GM19239 (cell line): ENCODE data around the gene RYR2.
"Not testable (repeated sequence)": the region's sequence is repeated elsewhere in the genome, so short reads cannot be mapped to it uniquely, and the experiment has no call there.

Source experiments
- DNase-seq: peaks from one replicate; pipeline ENCODE4 v3.0.0; 2011; ENCODE audit warnings: low spot score; ENCODE audit not compliant: insufficient read length
- FAIRE-seq: peaks from 2 replicates; lab custom pipeline; 2011; peaks lifted over from hg19 to GRCh38; lab: Jason Lieb, UNC

Gene RYR2

GRCh38 chr1:237583270-237583669, 541.3 kb downstream of the RYR2 start:
- FAIRE-seq, result no peak
- no peak for DNase-seq

- FAIRE-seq (no peak), DNase-seq (no peak)
Observed at GRCh38 chr1:237583756-237584155, 541.8 kb downstream of the RYR2 start.

- DNase-seq (no peak), FAIRE-seq (no peak)
Observed at GRCh38 chr1:237590386-237590785, 548.4 kb downstream of the RYR2 start.

GRCh38 chr1:237591353-237591752, 549.4 kb downstream of the RYR2 start:
- FAIRE-seq (no peak), DNase-seq (no peak)

- FAIRE-seq, result not testable (repeated sequence)
Observed at GRCh38 chr1:237603036-237603568, 561.1 kb downstream of the RYR2 start.

GRCh38 chr1:237608433-237608832, 566.4 kb downstream of the RYR2 start:
- no peak for DNase-seq
- FAIRE-seq, result no peak

More at GRCh38 chr1:237603036-237603568, 561.1 kb downstream of the RYR2 start:
- not testable (repeated sequence) for DNase-seq

GRCh38 chr1:237610157-237610556, 568.2 kb downstream of the RYR2 start:
- FAIRE-seq (no peak), DNase-seq (no peak)

GRCh38 chr1:237613984-237614383, 572.0 kb downstream of the RYR2 start:
- no peak for FAIRE-seq

GRCh38 chr1:237619553-237619952, 577.6 kb downstream of the RYR2 start:
- FAIRE-seq, result no peak
- DNase-seq, result no peak

More at GRCh38 chr1:237613984-237614383, 572.0 kb downstream of the RYR2 start:
- no peak for DNase-seq

GRCh38 chr1:237634922-237635321, 592.9 kb downstream of the RYR2 start:
- FAIRE-seq, result no peak
- no peak for DNase-seq

- FAIRE-seq (no peak), DNase-seq (no peak)
Observed at GRCh38 chr1:237638555-237638954, 596.6 kb downstream of the RYR2 start.

- FAIRE-seq, result no peak
- DNase-seq, result no peak
Observed at GRCh38 chr1:237640011-237640671, 598.2 kb downstream of the RYR2 start.

GRCh38 chr1:237640966-237641365, 599.0 kb downstream of the RYR2 start:
- FAIRE-seq, result no peak
- no peak for DNase-seq

GRCh38 chr1:237650809-237651208, 608.8 kb downstream of the RYR2 start:
- FAIRE-seq (no peak), DNase-seq (no peak)

GRCh38 chr1:237655778-237656177, 613.8 kb downstream of the RYR2 start:
- no peak for DNase-seq
- FAIRE-seq, result no peak

- no peak for FAIRE-seq
Observed at GRCh38 chr1:237664348-237664747, 622.4 kb downstream of the RYR2 start.

GRCh38 chr1:237670302-237670701, 628.3 kb downstream of the RYR2 start:
- DNase-seq, result no peak
- FAIRE-seq, result no peak

More at GRCh38 chr1:237664348-237664747, 622.4 kb downstream of the RYR2 start:
- DNase-seq, result no peak

- FAIRE-seq (no peak), DNase-seq (no peak)
Observed at GRCh38 chr1:237671262-237671661, 629.3 kb downstream of the RYR2 start.

- FAIRE-seq (no peak), DNase-seq (no peak)
Observed at GRCh38 chr1:237671935-237672334, 630.0 kb downstream of the RYR2 start.

GRCh38 chr1:237672748-237673147, 630.8 kb downstream of the RYR2 start:
- DNase-seq (no peak), FAIRE-seq (no peak)

- DNase-seq (no peak), FAIRE-seq (no peak)
Observed at GRCh38 chr1:237673631-237674030, 631.6 kb downstream of the RYR2 start.

GRCh38 chr1:237677979-237678378, 636.0 kb downstream of the RYR2 start:
- FAIRE-seq, result no peak
- DNase-seq, result no peak
